AG09309 (cell line): ENCODE data around the gene TENT5C.

Experiments
- DNase-seq: peaks from one replicate; pipeline ENCODE4 v3.0.0-alpha.2; 2010; ENCODE audit warnings: low read depth
- H3K4me3 ChIP-seq: 2 replicates; pipeline ENCODE4 v1.5.1; 2011; ENCODE audit warnings: mild to moderate bottlenecking, low read depth, low read length, moderate library complexity; ENCODE audit not compliant: control insufficient read depth
- CTCF ChIP-seq: IDR thresholded peaks from 2 replicates; pipeline ENCODE4 v1.5.1; 2011; ENCODE audit warnings: mild to moderate bottlenecking, low read depth, low read length, inconsistent platforms; ENCODE audit not compliant: insufficient read depth, control insufficient read depth; ENCODE audit errors: missing control alignments

Gene TENT5C

DNA sequence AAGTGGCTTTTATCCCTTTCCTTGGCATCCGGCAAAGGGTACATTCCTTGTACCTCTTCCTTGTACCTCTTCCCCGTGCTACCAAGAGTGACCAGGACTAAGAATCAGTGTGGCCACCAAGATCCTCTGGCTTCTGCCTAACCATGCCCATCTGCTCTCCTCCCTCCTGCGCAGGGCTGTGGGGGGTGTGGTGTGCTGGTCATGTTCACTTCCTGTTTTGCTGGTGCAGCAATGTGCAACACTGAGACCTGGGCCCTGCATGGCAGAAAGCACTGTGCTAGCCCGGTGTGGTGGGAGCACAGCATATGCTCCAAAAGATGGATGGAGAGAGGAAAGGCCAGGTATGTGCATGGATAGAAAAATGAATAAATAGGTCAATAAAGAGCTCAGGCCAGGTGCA is 33.3 kb upstream of the TENT5C start:
- no peak for DNase-seq
- TF ChIP-seq CTCF = no peak
- H3K4me3 ChIP-seq = no peak overlapping the region

DNA sequence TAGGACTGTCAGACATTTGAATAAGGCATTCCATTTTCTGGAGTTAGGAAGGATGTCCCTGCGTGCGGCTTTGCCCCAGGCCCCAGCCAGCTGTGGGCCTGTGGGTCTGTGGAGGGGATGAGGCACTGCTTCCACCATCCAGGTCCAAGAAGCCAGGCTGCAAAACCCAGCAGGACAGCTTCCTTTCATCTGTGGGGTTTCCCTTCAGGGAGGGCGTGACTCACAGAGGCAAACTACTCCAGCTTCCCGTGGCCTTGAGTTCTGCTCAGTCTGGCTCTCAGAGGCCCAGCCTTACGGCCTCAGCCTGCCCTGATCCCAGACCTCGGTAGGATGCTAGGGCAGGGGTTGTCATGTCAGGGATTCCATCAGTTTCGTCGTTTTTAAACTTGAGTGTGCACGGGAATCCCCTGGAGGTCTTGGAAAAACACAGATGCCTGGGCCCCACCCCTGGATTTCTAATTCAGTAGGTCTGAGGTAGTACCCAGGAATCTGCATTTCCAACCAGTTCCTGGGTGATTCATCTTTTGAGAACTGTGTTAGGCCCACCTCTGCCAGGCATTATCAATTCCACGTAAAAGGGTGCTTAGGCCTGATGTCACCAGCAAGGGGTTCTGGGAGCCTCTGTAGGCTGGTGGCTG is 32.3 kb upstream of the TENT5C start:
- no peak overlapping the region for H3K4me3 ChIP-seq
- DNase-seq = no peak
- no peak for TF ChIP-seq CTCF

GRCh38 chr1:117574161-117574835 is 31.6 kb upstream of the TENT5C start:
- no peak for TF ChIP-seq CTCF
- no peak overlapping the region for H3K4me3 ChIP-seq
- DNase-seq = no peak

DNA sequence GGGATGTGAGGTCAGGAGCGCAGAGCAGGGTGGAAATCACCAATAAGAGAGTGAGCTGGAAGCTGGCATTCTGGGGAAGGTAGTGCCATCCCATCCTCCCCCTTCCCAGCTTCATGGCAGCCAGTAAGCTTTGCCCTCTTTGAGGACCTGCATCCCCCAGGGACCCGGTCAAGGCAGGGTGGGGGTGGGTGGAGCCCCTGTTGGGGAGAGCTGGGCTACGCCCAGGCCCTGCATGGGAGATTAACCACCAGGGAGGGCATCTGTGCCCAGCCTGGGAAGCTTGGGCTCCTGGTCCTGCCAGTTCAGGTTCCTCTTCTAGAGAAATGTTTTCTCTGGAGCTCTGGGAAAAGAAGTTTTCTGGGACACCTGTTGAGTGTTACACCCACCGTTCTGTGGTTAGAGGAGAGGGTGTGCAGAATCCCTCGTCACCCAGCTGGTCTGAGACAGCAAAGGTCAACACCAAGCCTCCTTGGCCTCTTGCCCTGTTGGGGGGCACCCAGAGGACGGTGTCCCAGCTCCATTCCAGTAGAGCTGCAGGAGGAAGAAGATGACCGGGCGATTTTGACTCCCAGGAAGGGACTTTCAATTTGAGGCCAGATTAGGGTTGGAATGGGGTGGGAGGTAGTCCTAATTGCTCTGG is 30.1 kb upstream of the TENT5C start:
- no peak overlapping the region for H3K4me3 ChIP-seq
- no peak for TF ChIP-seq CTCF
- DNase-seq = no peak

GRCh38 chr1:117576236-117576635 is 29.6 kb upstream of the TENT5C start:
- no peak overlapping the region for H3K4me3 ChIP-seq
- no peak for TF ChIP-seq CTCF
- no peak for DNase-seq

DNA sequence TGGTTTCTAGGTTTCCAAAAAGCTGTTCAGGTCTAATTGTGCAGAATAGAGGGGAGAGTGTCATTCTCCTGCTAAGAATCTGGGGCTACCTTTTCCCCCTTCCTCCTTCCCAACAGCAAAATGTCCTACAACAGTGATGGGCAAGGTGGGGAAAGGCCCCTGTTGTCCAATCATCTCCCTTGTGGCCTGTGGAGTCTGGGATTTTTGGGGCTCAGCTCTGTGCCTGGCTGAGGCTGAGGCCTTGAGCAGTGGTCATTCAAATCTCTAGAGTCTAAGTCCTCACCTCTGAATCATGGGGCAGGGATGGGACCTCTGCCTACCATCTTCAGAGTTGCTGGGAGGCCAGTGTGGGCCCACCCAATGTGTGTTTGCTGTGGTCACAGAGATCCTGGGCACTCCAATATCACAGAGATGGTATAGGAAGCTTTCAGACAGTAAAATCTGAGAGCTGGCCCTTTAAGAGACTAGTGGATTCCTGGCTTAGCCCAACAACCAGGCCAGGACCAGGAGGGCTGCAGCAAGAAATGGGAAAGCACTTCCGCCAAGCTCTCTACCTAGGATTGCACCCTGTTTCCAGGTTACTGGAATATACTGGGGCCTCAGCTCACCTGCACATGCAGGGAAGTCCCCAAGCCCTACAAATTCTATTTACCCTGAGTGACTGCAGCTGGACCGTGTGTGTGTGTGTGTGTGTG is 28.5 kb upstream of the TENT5C start:
- TF ChIP-seq CTCF = no peak
- H3K4me3 ChIP-seq = no peak overlapping the region
- DNase-seq = no peak
